Measurements from ENCODE around the gene HMGN3.
"Not testable (repeated sequence)": the region's sequence is repeated elsewhere in the genome, so short reads cannot be mapped to it uniquely, and the experiment has no call there.

The HMGN3 gene

DNA sequence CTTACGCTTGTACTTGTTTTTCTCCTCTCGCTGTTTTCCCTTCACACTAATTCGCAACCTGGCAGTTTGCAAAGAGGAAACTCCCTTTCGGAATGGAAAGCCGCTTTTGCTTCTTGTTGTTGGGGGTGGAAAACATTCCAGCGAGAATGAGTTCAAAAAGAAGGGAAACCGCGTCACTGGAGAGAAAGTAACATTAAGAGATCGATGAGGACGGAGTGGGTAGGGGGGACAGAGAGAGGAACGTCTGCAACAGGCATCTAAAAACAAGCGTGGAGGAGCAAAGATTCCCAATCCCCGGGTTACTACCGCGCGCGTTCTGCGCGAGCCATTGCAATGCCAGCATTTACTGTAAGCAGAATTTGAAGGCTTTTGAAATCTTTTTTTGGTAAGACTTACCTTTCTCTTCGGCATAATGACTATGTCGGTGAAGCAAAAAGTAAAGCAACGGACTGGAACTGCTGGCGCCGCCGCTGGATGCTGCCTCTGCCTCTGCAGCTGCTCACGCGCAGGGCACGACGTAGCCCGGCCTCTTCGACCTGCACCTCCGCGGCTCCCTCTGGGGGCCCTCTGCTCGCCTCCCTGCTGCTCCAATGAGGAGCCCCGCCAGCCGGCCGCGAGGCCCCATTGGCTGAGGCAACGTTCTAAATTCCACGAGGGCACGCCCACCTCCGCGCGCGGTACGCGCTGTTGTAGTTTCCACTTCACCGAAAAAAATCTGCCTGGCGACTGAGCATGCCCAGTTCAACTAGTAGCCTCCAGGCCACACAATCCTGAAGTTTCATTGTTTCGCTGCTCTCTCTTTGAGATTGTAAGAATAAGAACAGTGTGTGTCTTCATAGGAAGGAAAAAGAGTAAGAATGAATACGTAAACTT is at the start of gene HMGN3:
Gene HMGN3, minus strand, starts transcription at position 533 of the 873 bp plus-strand sequence.
- peak; percentile 97 for DNase-seq

DNA sequence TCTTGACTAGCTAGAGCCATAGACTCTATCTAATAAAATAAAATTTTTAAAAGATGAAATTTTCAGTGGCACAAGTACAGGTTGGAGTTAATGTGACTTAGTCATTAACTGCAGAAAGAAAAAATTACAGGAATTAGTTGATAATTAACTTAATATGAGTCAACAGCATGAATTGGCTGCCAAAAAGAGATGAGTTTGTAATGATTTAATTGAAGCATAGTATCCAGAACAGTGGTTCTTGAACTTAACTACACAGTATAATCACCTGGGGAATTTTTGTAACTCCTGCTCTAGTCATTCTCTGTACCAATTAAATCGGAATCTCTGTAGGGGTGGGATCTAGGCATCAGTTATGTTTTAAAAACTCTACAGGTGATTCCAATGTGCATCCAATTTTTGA is 46.3 kb upstream of the HMGN3 start:
- no peak for DNase-seq

DNA sequence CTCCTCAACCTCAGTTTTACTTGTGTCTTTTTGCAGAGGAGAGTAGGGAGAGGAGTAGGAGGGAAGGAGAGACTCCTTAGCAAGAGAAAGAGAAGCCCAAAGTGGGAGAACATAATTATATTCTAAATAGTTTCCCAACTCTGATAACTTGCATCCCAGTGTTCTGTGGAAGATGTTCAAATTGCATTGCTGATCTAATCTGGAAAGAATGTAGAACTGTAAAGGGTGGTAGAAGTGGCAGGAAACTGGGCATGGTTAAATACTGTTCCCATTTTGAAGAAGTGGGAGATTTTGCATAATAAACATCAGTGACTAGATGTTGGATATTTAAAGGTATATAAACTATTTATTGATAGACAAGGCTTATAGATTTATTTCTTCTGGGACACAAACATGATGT is 42.6 kb upstream of the HMGN3 start:
- no peak for DNase-seq

DNA sequence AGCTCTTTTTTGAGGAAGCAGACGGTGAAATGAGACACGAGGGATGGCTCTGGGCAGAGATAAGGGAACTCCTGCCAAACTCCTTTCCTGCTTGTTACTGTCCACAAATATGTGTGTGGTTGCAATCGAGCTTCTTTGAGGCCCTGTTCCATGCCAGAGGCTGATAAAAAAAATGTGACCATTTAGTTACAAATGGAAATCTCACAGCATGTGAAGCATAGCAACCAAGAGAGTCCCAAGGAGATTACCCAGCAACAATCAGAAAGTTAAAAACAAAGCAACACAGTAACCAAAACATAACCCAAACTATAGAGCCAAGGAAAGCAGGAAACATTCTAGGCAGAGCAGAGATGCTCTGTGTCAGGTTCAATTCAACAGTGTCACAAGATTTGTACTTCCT is 35.4 kb upstream of the HMGN3 start:
- DNase-seq = no peak

DNA sequence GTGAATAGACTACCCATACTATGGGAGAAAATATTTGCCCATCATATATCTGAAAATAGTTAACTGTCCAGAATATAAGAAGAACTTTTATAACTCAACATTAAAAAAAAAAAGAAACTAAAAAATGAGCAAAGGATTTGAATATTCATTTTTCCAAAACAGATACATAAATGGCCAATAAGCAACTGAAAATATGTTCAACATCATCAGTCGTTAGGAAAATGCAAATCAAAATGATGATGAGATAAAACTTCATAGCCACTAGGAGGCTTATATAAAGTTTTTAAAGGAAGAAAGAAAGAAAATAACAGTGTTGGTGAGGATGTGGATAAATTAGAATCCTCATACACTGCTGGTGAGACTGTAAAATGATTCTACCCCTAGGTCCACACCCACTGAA is 32.6 kb upstream of the HMGN3 start:
- no peak for DNase-seq

DNA sequence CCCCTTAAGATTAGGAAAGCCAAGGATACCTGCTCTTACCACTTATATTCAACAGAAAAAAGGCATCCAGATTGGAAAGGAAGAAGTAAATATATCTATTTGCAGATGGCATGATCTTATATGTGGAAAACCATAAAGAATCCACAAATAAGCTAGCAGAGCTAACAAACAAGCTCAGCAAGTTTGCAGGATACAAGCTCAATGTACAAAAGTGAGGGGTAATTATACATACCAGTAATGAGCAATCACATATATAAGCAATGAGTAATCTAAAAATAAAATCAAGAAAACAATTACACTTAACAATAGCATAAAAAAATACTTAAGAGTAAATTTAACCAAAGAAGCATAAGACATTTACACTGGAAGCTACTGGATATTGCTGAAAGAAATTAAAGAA is 31.6 kb upstream of the HMGN3 start:
- DNase-seq = no peak

DNA sequence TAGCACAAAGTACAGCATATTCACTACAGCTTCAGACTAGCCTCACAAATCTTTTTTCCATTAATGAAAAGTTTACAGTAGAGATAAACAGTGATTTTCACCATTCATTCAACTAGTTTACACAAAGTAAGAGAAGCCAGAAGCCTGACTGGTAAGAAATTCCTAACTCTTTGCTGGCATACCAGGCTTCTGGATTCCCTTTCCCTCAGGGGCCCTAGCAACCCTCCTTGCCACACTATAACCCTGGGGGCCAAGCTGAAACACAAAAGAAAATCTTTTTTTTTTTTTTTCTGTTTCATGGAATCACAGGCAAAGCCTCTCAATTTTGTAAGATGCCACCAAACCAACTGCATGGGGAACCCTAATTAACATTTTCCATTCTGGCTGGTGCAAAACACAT is 28.9 kb upstream of the HMGN3 start:
- DNase-seq = no peak

DNA sequence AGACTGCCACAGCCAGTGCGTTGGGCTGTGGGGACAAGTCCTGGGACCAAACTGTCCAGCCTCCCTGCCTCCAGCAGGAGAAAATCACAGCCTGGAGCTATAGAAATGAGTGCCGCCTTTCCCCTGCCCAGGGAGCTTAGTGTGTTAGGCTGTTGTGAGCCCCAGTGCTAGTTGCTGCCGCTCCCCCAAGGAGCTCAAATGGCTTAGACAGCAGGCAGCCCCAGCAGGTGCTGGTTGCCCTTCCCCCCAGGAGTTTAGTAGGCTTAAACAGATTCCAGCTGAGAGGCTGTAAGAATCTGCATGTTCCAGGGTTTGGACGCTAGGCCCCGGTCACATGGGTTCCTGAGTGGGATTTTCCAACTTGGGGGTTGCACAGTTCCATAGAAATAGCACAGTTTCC is 27.2 kb upstream of the HMGN3 start:
- DNase-seq = no peak

DNA sequence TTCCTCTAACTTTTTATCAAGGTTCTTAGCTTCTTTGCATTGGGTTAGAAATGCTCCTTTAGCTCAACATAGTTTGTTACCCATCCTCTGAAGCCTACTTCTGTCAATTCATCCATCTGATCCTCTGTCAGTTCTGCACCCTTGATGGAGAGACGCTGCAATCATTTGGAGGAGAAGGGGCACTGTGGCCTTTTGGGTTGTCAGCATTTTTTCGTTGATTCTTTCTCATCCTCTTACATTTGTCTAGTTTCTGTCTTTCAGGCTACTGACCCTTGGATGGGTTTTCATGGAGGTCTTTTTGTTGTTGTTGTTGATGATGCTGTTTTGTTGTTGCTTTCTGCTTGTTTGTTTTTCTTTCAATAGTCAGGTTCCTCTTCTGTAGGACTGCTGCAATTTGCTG is 26.3 kb upstream of the HMGN3 start:
- DNase-seq = no peak

DNA sequence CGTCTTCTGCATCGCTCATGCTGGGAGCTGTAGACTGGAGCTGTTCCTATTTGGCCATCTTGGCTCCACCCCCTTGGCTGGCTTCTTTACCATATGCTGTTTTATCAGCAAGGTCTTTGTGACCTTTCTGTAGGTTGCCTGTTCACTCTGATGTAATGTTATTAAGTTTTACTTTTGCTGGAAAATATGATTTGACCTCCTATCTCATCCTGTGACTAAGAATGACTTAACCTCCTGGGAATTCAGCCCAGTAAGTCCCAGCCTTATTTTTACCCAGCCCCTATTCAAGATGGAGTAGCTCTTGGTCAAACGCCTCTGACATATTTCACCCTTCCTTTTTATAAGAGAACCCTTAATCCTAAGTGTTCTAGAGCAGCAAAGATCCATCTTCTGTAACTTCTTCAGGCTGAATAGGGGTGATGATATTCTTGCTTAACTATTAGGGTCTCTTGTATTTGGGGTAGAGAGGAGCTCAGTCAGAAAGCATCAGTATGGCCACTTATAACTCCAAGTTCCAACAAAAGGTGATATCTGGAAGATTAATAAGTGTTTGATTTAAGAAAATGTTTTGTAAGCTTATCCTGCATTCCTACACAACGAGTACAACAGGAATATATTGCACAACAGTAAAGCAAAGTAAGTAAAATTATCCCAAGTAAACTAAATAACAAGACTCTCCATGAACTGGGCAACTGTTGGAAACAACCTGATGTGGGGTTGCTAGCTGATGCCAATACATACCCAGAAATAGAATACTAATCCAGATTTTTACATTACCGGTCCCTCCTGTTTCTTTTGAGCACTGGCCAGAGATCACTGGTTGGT is 23.1 kb upstream of the HMGN3 start:
- DNase-seq = no peak

DNA sequence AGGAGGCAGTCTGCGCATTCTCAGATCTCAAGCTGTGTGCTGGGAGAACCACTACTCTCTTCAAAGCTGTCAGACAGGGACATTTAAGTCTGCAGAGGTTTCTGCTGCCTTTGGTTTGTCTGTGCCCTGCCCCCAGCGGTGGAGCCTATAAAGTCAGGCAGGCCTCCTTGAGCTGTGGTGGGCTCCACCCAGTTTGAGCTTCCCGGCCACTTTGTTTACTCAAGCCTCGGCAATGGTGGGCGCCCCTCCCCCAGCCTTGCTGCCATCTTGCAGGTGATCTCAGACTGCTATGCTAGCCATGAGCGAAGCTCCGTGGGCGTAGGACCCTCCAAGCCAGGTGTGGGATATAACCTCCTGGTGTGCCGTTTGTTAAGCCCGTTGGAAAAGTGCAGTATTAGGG is 22.3 kb upstream of the HMGN3 start:
- DNase-seq = not testable (repeated sequence)

DNA sequence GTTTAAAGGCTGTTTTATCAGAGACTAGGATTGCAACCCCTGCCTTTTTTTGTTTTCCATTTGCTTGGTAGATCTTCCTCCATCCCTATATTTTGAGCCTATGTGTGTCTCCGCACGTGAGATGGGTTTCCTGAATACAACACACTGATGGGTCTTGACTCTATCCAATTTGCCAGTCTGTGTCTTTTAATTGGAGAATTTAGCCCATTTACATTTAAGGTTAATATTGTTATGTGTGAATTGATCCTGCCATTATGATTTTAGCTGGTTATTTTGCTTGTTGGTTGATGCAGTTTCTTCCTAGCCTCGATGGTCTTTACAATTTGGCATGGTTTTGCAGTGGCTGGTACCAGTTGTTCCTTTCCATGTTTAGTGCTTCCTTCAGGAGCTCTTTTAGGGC is 20.6 kb upstream of the HMGN3 start:
- DNase-seq = not testable (repeated sequence)

DNA sequence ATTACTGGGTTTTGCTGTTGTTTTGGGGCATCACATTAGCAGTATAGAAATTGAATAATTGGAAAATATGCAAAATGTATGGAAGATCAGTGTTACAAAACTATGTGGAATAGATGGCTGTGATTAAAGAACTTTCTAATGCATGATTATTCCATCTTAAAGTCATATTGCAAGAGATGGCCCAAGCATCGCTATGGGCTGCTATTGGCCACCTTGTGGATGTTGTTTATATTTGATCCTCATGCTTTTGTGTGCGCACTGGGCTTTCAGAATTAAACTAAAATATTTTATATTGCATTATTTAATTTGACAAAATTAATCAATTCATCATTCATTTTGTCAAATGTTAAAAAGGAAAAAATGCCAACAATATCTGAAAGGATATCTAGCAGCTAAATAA is 16.1 kb upstream of the HMGN3 start:
- no peak for DNase-seq

DNA sequence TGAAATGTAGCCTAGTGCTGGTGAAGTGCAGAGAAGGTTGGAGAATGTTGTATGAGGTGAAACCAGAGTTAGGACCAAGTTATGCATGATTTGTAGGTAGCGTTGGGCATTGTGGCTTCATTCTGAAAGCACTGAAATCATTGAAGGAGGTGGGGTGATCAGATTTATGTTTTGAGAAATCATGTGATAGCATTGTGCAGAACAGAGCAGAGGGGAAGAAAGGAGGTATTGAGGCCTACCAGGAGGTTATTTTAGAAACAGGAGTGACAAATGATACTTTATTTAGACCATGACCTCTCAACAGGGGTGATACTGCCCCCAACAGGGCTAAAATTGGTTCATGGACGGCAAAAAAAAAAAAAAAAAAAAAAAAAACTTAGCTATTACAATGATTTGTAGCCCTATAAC is 15.6 kb upstream of the HMGN3 start:
- no peak for DNase-seq

DNA sequence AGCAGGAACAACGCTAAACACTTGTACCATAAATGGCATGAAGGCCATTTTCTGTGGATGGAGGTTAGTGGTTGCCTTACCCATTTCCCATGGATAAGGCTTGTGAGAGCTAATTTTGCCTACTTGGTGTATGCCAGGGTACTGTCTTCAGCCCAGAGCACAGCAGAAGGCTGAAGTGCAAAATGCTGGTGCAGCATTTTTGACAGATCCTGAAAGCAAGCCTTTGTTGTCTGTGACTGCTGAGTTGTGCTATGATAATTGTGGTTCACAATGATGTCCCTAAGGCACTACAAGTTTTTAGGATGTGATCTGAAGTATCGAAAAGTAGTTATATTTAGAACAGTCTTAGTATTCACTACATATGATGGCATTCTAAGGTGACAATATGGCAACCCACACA is 14.7 kb upstream of the HMGN3 start:
- no peak for DNase-seq

DNA sequence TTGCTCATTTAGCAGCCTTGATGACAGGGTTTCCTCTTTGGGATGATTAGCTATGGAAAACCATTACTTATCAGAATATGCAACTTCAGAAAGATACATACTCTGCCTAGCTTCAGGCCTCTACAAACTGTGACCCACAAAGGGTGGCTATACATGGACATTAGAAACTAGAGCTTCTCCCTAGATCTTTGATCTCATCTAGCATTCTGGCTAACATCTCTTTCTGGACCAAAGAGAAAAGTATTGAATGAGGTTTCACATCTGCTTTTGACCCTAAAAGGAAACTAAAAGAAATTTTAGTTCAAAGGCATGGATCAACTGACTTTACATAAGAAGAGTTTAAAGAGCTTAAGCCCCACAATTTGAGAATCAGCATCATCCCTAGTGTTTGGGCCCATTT is 12.4 kb upstream of the HMGN3 start:
- no peak for DNase-seq

DNA sequence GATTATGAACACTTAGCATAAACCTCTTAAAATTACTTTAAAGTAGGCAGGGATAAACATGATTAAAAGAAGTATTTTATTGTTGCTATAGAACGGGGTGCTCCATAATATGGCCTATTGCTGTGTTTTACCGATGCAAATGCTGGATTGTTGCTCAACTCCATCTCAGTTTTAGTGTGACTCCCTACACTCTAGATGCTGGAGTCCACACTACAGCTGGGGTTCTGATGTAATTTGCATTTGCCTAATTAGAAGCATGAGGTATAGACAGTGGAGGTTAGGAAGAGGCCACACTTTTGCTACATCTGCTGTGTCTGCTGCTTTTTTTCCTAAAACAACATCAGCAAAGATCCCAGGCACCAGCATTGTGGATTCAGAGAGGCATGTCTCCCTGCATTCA is 6.7 kb upstream of the HMGN3 start:
- DNase-seq = no peak

DNA sequence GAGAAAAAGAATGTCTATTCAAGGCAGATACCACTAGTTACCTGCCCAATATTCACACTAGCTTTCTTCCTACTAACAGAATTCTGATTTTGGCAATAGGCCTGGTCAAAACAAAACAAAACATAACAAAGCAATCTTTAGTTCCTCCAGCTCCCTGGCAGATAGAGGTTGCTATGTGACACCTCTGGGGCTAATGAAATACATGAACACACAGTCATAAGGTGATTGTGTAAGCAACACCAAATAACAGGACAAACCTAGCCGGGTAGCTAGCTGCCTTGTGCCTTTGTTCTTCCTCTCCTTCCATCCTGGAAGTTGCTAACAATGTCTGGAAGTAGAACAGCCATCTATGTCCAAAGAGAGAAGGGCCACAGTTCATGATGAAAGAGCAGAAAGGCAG is 6.0 kb upstream of the HMGN3 start:
- DNase-seq = no peak

DNA sequence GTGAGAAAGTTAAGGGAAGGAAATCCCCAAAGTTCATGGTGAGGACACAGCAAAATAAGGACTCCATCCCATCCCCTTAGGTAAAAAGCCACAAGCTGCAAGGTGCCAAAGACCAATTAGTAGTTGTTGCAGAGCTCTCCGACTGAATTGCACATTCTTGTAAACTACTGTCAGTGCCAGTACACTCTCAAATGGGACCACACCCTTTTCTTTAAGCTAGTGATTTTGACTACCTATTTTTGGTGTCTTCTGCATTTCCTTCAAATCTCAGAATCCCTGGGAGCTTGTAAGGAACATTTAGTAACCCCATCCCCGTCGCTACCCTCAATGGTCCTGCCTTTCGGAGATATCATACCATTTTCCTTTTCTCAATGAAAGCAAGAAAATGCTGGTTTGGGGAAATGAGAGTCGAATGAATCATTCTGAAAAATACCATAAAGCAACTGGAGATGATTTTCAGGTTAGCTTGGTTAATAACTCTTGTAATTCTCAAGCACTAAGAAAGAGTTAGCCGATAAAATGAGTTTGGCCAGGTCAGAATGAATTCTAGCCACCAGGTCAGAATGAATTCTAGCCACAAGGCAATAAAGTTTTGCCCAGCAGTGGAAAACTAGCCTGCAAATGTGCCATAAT is 5.2 kb upstream of the HMGN3 start:
- no peak for DNase-seq

DNA sequence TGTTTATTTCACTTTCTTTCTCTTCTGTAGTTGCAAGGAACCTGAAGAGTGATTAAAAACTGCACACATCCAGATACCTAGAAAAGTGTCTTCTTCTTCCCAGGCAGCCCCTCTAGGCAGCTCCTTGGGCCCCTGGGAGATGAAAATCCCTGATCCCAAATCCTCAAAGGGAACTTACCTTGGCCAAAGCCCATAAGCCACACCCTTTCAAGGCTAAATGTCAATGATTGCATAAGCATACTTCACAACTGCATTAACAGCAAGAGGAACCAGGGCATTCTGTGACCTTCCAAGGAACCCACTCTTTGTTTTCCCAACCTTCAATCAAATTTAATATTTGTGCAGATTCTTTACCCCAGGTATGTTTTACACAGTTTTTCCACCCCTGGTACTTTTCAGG is 4.4 kb upstream of the HMGN3 start:
- no peak for DNase-seq

DNA sequence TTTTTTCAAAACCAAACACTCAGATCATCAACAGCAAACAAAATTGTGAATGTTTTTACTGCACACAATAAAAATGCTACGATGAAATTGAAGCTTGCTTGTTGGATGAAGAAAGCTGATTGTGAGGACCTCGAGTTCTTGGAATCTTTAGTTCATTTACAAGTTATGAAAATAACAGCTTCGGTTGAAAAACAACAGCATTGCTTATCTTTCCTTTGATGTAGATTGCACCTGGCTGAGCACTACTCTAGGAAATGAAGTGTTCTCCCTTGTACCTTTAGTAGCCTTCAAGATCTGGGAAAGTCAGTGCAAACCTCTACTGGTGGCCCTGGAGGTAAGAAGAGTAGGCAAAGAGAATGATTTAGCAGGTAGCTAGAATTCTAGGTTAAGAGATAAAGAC is 2.2 kb upstream of the HMGN3 start:
- no peak for DNase-seq

DNA sequence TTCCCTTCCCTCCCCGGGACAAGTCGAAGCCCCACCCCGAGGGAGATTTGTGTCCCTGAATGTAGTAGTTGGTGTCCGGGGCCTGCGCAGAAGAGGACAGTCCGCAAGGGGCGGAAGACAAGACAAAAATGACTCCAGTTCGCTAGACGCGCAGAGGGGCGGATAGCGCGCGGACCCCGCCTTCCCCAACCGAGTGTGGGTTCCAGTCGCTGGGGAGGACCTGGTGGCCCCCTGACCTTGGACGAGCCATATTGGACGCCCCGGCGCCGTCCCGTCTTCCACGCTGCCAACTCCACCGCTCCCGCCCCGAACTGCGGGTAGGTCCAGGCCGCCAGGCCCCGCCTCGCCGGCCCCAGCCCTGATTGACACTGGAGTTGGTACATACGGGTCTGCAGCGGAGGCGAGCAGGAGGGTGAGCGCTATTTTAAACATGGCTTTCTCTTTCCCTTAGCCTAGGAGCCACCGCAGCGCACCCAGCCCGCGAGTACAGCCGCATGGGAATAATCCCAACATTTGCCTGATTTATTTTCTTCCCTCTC is 802 bp downstream of the HMGN3 start:
- peak; percentile 89 for DNase-seq

DNA sequence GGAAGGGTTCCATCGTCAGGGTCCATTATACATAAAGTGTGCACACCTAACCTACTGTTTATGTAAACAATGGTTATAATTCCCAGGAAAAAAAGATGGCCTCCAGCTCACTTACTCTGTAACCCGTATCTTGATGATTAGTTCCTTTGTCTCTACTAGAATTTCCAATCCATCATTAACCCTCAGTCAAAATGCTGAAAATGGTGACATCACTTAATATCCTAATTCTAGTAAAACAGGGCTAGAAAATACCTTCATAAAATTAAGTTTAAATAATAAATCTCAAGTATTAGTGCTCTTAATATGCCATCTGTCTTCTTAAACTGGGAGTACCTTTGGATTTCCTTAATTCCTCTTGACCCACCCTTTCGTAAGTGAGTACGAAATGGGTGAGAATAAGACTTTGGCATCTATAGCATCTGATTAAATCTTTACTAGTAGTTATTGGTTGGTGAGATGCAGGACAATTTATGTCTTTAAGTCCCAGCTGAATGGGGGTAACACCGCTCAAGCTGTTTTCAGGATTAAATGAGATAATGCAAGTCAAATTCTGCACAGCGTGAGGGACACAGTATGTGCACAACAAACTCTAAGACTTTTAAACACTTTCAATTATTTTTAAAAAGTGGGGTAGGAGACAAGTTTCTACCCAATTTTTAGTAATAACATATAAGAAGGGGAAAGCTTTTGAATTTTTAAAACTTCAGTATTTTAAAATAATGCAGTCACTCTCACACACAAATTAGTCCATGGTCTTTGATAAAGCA is 1.6 kb downstream of the HMGN3 start:
- no peak for DNase-seq

Measured in NCI-H345 (cell line).